HCT116 (cell line): ENCODE data around the gene OR2AE1. TPM values are rescaled to one million over a fixed set of nuclear protein-coding genes. Genes with fewer than 3 reads are reported as not detected.

Experiments
- ATAC-seq: fragments of 200-7000 bp; cut with Tn5 transposase; 2 replicates; pipeline ENCODE4 v1.9.1; 2020; ENCODE audit warnings: mild to moderate bottlenecking, moderate library complexity
- BruUV-seq: library from RNA; stranded (reverse); fragments of 400-500 nt; replicated peaks from 2 replicates; lab custom pipeline; 2021; lab: Mats Ljungman, UMichigan
- CTCF ChIA-PET: fragments of 300-600 bp; sonication (Branson Sonifier 250); formaldehyde crosslinking; loops from one replicate; lab custom pipeline; 2021; ENCODE audit warnings: antibody characterized with exemption; lab: Charles Lee
- POLR2A ChIA-PET: fragments of 300-600, 350-600 bp; sonication (Branson Sonifier 250); formaldehyde crosslinking; loops from one replicate; lab custom pipeline; 2021; ENCODE audit warnings: antibody characterized with exemption; lab: Charles Lee
- RAD21 ChIA-PET, 2 experiments: fragments of 300-600 bp; sonication (Branson Sonifier 250); formaldehyde crosslinking; loops; one replicate each; lab custom pipeline; 2023; ENCODE audit warnings: low total read pairs in 2 of 2; ENCODE audit not compliant: uncharacterized antibody in 2 of 2, unreplicated experiment in 2 of 2, low non-redundant PET in 1 of 2; lab: Charles Lee
- DNase-seq: peaks from one replicate; pipeline ENCODE4 v3.0.0-alpha.2; 2010; ENCODE audit warnings: low read depth, low spot score
- H2AFZ ChIP-seq: fragments of 200-600 bp; shearing (Covaris generic), sonication (generic); 2 replicates; pipeline ENCODE4 v1.6.1; 2017; ENCODE audit warnings: low read depth, mixed run types, mixed read lengths, antibody characterized with exemption, low read length; ENCODE audit not compliant: poor library complexity, severe bottlenecking
- H3K27ac ChIP-seq: 2 replicates; pipeline ENCODE4 v1.5.1; 2012; ENCODE audit warnings: low read depth, low read length
- H3K27me3 ChIP-seq: fragments of 200-600 bp; sonication (generic); 2 replicates; pipeline ENCODE4 v1.6.1; 2016; ENCODE audit warnings: mixed run types, low read length, mixed read lengths; ENCODE audit not compliant: insufficient read depth
- H3K36me3 ChIP-seq, 2 experiments: fragments of 200-500 bp in 1 of 2; fragments of 200-600 bp in 1 of 2; sonication (Bioruptor generic) in 1 of 2; sonication (generic) in 1 of 2; 2 replicates each; pipeline versions ENCODE4 v1.5.1 to v1.6.1; 2014 to 2016; ENCODE audit warnings: low read length in 2 of 2, inconsistent platforms in 1 of 2, mixed read lengths in 1 of 2, mixed run types in 1 of 2; ENCODE audit not compliant: insufficient read depth in 2 of 2, control insufficient read depth in 1 of 2
- H3K4me1 ChIP-seq, 2 experiments: fragments of 200-600 bp in 1 of 2; sonication (generic) in 1 of 2; 2 replicates each; pipeline versions ENCODE4 v1.5.1 to v1.6.1; 2012 to 2017; ENCODE audit warnings: low read length in 2 of 2, inconsistent platforms in 1 of 2, mild to moderate bottlenecking in 1 of 2, mixed read lengths in 1 of 2, mixed run types in 1 of 2, moderate library complexity in 1 of 2; ENCODE audit not compliant: insufficient read depth in 2 of 2, control insufficient read depth in 1 of 2
- H3K4me2 ChIP-seq: fragments of 200-600 bp; sonication (generic); 2 replicates; pipeline ENCODE4 v1.6.1; 2017; ENCODE audit warnings: mixed run types, low read length, mixed read lengths
- H3K4me3 ChIP-seq, 2 experiments: fragments of 200-600 bp in 1 of 2; sonication (generic) in 1 of 2; replicated peaks in 1 of 2; 2 replicates each; pipeline ENCODE4 v1.5.1; 2011 to 2016; ENCODE audit warnings: low read length in 2 of 2, control low read depth in 1 of 2, low read depth in 1 of 2, mild to moderate bottlenecking in 1 of 2, mixed read lengths in 1 of 2, mixed run types in 1 of 2
- H3K79me2 ChIP-seq: fragments of 200-600 bp; sonication (generic); 2 replicates; pipeline ENCODE4 v1.6.1; 2017; ENCODE audit warnings: mild to moderate bottlenecking, mixed run types, low read length, moderate library complexity, mixed read lengths; ENCODE audit not compliant: insufficient read depth
- H3K9ac ChIP-seq: fragments of 200-600 bp; sonication (generic); 2 replicates; pipeline ENCODE4 v1.6.1; 2016; ENCODE audit warnings: low read length, mixed read lengths
- H3K9me2 ChIP-seq: fragments of 200-600 bp; sonication (generic), shearing (Covaris generic); 2 replicates; pipeline ENCODE4 v1.6.1; 2017; ENCODE audit warnings: mixed run types, mild to moderate bottlenecking, moderate library complexity; ENCODE audit not compliant: insufficient read depth
- H3K9me3 ChIP-seq, 2 experiments: fragments of 200-500 bp in 1 of 2; fragments of 200-600 bp in 1 of 2; sonication (Bioruptor generic) in 1 of 2; sonication (generic) in 1 of 2; 2 replicates each; pipeline ENCODE4 v1.6.1; 2014 to 2017; ENCODE audit warnings: low read length in 2 of 2, mixed read lengths in 2 of 2, inconsistent platforms in 1 of 2, low read depth in 1 of 2, mild to moderate bottlenecking in 1 of 2, mixed run types in 1 of 2, moderate library complexity in 1 of 2; ENCODE audit not compliant: control insufficient read depth in 1 of 2, insufficient read depth in 1 of 2
- H4K20me1 ChIP-seq: fragments of 200-600 bp; sonication (generic), shearing (Covaris generic); 2 replicates; pipeline ENCODE4 v1.6.1; 2017; ENCODE audit warnings: mixed run types, mild to moderate bottlenecking, moderate library complexity; ENCODE audit not compliant: insufficient read depth
- CEBPB ChIP-seq: IDR thresholded peaks from 2 replicates; pipeline ENCODE4 v1.6.1; 2012; ENCODE audit warnings: low read depth
- CTCF ChIP-seq, 3 experiments: fragments of 200-600 bp in 1 of 3; sonication (generic) in 1 of 3; IDR thresholded peaks in 2 of 3; conservative IDR thresholded peaks in 1 of 3; 2 replicates each; pipeline ENCODE4 v1.5.1; 2012 to 2017; ENCODE audit warnings: low read depth in 2 of 3, low read length in 2 of 3, antibody characterized with exemption in 1 of 3, borderline replicate concordance in 1 of 3, control low read depth in 1 of 3, mild to moderate bottlenecking in 1 of 3, mixed read lengths in 1 of 3, mixed run types in 1 of 3, moderate library complexity in 1 of 3; ENCODE audit not compliant: insufficient read depth in 1 of 3
- ELF1 ChIP-seq: IDR thresholded peaks from 2 replicates; pipeline ENCODE4 v1.6.1; 2012; ENCODE audit warnings: low read depth, borderline replicate concordance
- EZH2 ChIP-seq: fragments of 200-600 bp; sonication (generic); IDR thresholded peaks from 2 replicates; pipeline ENCODE4 v1.6.1; 2017; ENCODE audit warnings: antibody characterized with exemption, mixed run types
- JUND ChIP-seq: IDR thresholded peaks from 2 replicates; pipeline ENCODE4 v1.6.1; 2012
- POLR2AphosphoS5 ChIP-seq: IDR thresholded peaks from 2 replicates; pipeline ENCODE4 v1.6.1; 2011; ENCODE audit warnings: mild to moderate bottlenecking, low read depth, low read length, moderate library complexity
- RAD21 ChIP-seq: IDR thresholded peaks from 2 replicates; pipeline ENCODE4 v1.6.1; 2012; ENCODE audit warnings: low read depth, mild to moderate bottlenecking
- SIN3A ChIP-seq: IDR thresholded peaks from 2 replicates; pipeline ENCODE4 v1.6.1; 2012; ENCODE audit warnings: low read depth
- SRF ChIP-seq: IDR thresholded peaks from 2 replicates; pipeline ENCODE4 v1.6.1; 2012; ENCODE audit warnings: low read depth
- TCF7L2 ChIP-seq: IDR thresholded peaks from 2 replicates; pipeline ENCODE4 v1.7.0; 2011; ENCODE audit warnings: borderline replicate concordance, inconsistent platforms; ENCODE audit not compliant: insufficient read depth, insufficient read length; ENCODE audit errors: extremely low read depth
- intact Hi-C: fragments of 100-400 bp; cut with micrococcal nuclease; formaldehyde crosslinking; loops from 2 replicates; pipeline ENCODE4 v1.10.0; 2022
- total RNA-seq: library from RNA; stranded (reverse); gene quantifications from one replicate; pipeline ENCODE4 v1.2.1, GENCODE V29; 2021; ENCODE audit not compliant: unreplicated experiment
- TF ChIP-seq, protein P1 (sequence below): IDR thresholded peaks from 2 replicates; pipeline ENCODE4 v1.6.1; 2012

OR2AE1 gene
- total RNA-seq, 1 experiment from 2014 or later, result not detected

GRCh38 chr7:99837649-99838361, 39.0 kb downstream of the OR2AE1 start:
- Histone ChIP-seq H3K27me3 (peaks cover 3% of the 10 kb centered on the region; the same call in 1 of the 2 replicates), H3K27ac (no peak overlapping the region), H2AFZ (no peak overlapping the region), H3K4me2 (no peak overlapping the region), H3K9me3 (no peaks in the 10 kb centered on the region), H3K4me3 (no peak overlapping the region), H3K79me2 (no peaks in the 10 kb centered on the region), H3K9me2 (no peaks in the 10 kb centered on the region), H3K4me1 (no peaks in the 10 kb centered on the region), H4K20me1 (no peaks in the 10 kb centered on the region), H3K9ac (no peak overlapping the region), H3K36me3 (no peaks in the 10 kb centered on the region)
- ChIA-PET RAD21 (interaction anchor here in 1 of 2 experiments (0.6 kb wide), 1 partner anchor 323 kb away, joined by 3 read pairs; no protein-coding TSS in a partner anchor), CTCF (interaction anchor here (1.0 kb wide), 1 partner anchor 312 kb away, joined by 5 read pairs; no protein-coding TSS in a partner anchor), POLR2A (no interaction called here)
- TF ChIP-seq JUND, result no peak
- TF ChIP-seq RAD21, result peak; percentile 66
- TF ChIP-seq EZH2, result no peak
- TF ChIP-seq CTCF (IDR thresholded peaks at IDR 0.05 in 2 of 3, conservative IDR thresholded peaks at IDR 0.05 in 1 of 3; ENCODE audit: borderline replicate concordance in 1 of 3, insufficient read depth in 1 of 3, low read depth in 2 of 3, low read length in 2 of 3), result peak in 2 of 3 experiments; percentile 19 to 45; a peak in 2 of 6 replicates
- intact Hi-C loops, result loop anchor here (10.0 kb wide), 1 partner anchor 203 kb away; no protein-coding TSS in a partner anchor
- ATAC-seq (no peak), DNase-seq (no peak)
- no TSS peak for BruUV-seq

GRCh38 chr7:99835189-99835588, 41.6 kb downstream of the OR2AE1 start:
- Histone ChIP-seq H3K79me2 (no peaks in the 10 kb centered on the region), H3K9me3 (no peaks in the 10 kb centered on the region), H3K9ac (no peak overlapping the region), H2AFZ (no peak overlapping the region), H4K20me1 (no peaks in the 10 kb centered on the region), H3K4me2 (no peak overlapping the region), H3K36me3 (no peaks in the 10 kb centered on the region), H3K27me3 (peaks cover 3% of the 10 kb centered on the region; the same call in 1 of the 2 replicates), H3K4me1 (no peaks in the 10 kb centered on the region), H3K27ac (no peak overlapping the region), H3K9me2 (no peaks in the 10 kb centered on the region), H3K4me3 (no peak overlapping the region)
- TF ChIP-seq POLR2AphosphoS5 (no peak), SRF (no peak), CTCF (IDR thresholded peaks at IDR 0.05 in 2 of 3, conservative IDR thresholded peaks at IDR 0.05 in 1 of 3; ENCODE audit: borderline replicate concordance in 1 of 3, insufficient read depth in 1 of 3, low read depth in 2 of 3, low read length in 2 of 3) (no peak), CEBPB (no peak), SIN3A (no peak), TCF7L2 (no peak), ELF1 (no peak)
- TF ChIP-seq, protein P1, sequence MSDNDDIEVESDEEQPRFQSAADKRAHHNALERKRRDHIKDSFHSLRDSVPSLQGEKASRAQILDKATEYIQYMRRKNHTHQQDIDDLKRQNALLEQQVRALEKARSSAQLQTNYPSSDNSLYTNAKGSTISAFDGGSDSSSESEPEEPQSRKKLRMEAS, result no peak
- ATAC-seq (no peak), DNase-seq (no peak)
- intact Hi-C loops, result loop anchor here (10.0 kb wide), 1 partner anchor 200 kb away; no protein-coding TSS in a partner anchor
- BruUV-seq, result no TSS peak
- CTCF ChIA-PET, result no interaction called here
- POLR2A ChIA-PET, result no interaction called here
- RAD21 ChIA-PET, result no interaction called here
